Esophagus (tissue), 2 donors: ENCODE data around the gene SPATA13. TPM values are rescaled to one million over a fixed set of nuclear protein-coding genes. Genes with fewer than 3 reads are reported as not detected.
A peak's percentile ranks its signal among the peaks of the same experiment; 100 is the strongest.

Source experiments
- H3K27ac ChIP-seq, 2 donors: one replicate each; pipeline ENCODE4 v1.5.1; 2013; ENCODE audit warnings: low read depth in 2 of 2, mild to moderate bottlenecking in 2 of 2, inconsistent platforms in 1 of 2, low read length in 1 of 2, moderate library complexity in 1 of 2
- H3K27me3 ChIP-seq, 2 donors: one replicate each; pipeline ENCODE4 v1.6.1; 2013; ENCODE audit warnings: low read length in 2 of 2, control low read depth in 1 of 2, mild to moderate bottlenecking in 1 of 2; ENCODE audit not compliant: insufficient read depth in 2 of 2, control insufficient read depth in 1 of 2
- H3K36me3 ChIP-seq, 2 donors: one replicate each; pipeline ENCODE4 v1.6.1; 2013; ENCODE audit warnings: low read length in 1 of 2; ENCODE audit not compliant: control insufficient read depth in 2 of 2, insufficient read depth in 2 of 2
- H3K4me1 ChIP-seq, 2 donors: one replicate each; pipeline ENCODE4 v1.6.1; 2013; ENCODE audit warnings: low read length in 1 of 2; ENCODE audit not compliant: control insufficient read depth in 2 of 2, insufficient read depth in 2 of 2
- H3K4me3 ChIP-seq, 2 donors: one replicate each; pipeline ENCODE4 v1.5.1; 2013; ENCODE audit warnings: low read length in 2 of 2, mild to moderate bottlenecking in 2 of 2, low read depth in 1 of 2, moderate library complexity in 1 of 2
- H3K9me3 ChIP-seq, 2 donors: one replicate each; pipeline ENCODE4 v1.6.1; 2013; ENCODE audit warnings: mild to moderate bottlenecking in 2 of 2, low read depth in 1 of 2, low read length in 1 of 2, moderate library complexity in 1 of 2; ENCODE audit not compliant: control insufficient read depth in 2 of 2, insufficient read depth in 1 of 2
- WGBS, 2 donors: extraction: QIAGEN DNeasy Blood & Tissue Kit; methylation state at CpG; one replicate each; pipeline ENCODE4 v1.1.7; 2013; 5-methylcytosine and 5-hydroxymethylcytosine counted together
- polyA plus RNA-seq, 2 donors: library from polyadenylated mRNA; stranded (reverse); fragments of 200-250 nt; gene quantifications; one replicate each; pipeline ENCODE4 v1.2.3, GENCODE V29; 2013
- donor health status: healthy with polysubstance abuse.
- donor health status: Bipolar disorder and iron deficiency.

Gene SPATA13
- polyA plus RNA-seq, 2 donors, result 1.8 to 3.8 TPM

DNA sequence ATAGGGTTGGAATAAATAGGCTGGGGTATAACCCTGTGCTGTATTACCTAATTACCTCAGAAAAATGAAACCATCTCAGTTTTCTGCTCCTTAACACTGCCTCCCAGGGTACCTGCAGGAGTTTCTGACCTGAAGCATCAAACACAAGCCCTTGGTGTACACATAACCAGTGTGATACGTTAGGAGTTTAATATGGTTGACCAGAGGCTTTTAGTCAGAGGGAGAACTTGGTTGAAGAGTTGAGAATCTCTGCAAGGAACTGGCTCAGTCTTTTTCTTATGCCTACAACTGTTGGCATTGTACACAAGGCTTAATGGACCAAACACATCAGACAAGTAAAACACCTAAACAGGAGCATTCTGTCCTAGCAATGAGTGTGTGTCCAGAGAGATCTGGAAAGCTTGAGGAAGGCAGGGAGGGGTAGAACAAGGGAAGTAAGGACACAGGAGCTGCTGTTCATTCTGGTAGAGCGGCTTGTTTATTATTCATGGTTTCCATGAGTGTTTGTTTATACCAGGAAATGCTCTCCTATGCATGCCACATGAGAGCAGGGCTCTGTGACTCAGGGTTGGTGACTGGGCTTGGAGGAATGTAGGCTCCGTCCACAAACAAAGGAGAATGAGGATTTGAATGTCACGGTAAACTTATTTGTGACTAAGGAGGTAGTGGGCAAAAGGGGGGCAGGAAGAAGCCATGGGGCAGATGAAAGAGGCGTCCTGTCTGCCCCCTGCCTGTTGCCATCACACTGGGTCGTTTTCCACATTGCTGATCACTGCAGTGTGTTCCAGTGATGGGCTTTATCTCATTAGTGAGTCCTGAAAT is 11.9 kb upstream of the SPATA13 start:
- Histone ChIP-seq H3K36me3 (no peaks in the 10 kb centered on the region), H3K27ac (peak overlapping the region; percentile 38 to 63), H3K9me3 (no peaks in the 10 kb centered on the region), H3K4me1 (peaks cover 0 to 4% of the 10 kb centered on the region in 2 donors), H3K4me3 (no peak overlapping the region), H3K27me3 (no peaks in the 10 kb centered on the region)
- 38 to 51% methylated on average over 6 of the region's 6 CpGs for whole genome bisulfite sequencing, 2 donors

GRCh38 chr13:24149246-24150032 is 11.1 kb upstream of the SPATA13 start:
- peaks cover 0 to 2% of the 10 kb centered on the region in 2 donors for H3K4me1 ChIP-seq
- peak overlapping the region; percentile 38 to 63 for H3K27ac ChIP-seq
- no peak overlapping the region for H3K4me3 ChIP-seq
- no peaks in the 10 kb centered on the region for H3K36me3 ChIP-seq
- no peaks in the 10 kb centered on the region for H3K9me3 ChIP-seq
- no peaks in the 10 kb centered on the region for H3K27me3 ChIP-seq
- 84% methylated on average over 14 of the region's 14 CpGs for WGBS, 2 donors

- no peaks in the 10 kb centered on the region for H3K36me3 ChIP-seq
- H3K9me3 ChIP-seq, result no peaks in the 10 kb centered on the region
- WGBS, 2 donors, result 94 to 96% methylated on average over 3 of the region's 3 CpGs
These were observed 9.9 kb upstream of the SPATA13 start for GRCh38 chr13:24150572-24150971.

GRCh38 chr13:24151864-24152263 is 8.7 kb upstream of the SPATA13 start:
- Histone ChIP-seq H3K4me3 (no peak overlapping the region), H3K36me3 (no peaks in the 10 kb centered on the region), H3K27ac (no peak overlapping the region), H3K4me1 (no peaks in the 10 kb centered on the region), H3K9me3 (no peaks in the 10 kb centered on the region), H3K27me3 (no peaks in the 10 kb centered on the region)
- 87 to 94% methylated on average over 2 of the region's 2 CpGs for WGBS, 2 donors

More at GRCh38 chr13:24150572-24150971, 9.9 kb upstream of the SPATA13 start:
- no peak overlapping the region for H3K4me3 ChIP-seq
- H3K27ac ChIP-seq, result no peak overlapping the region
- no peaks in the 10 kb centered on the region for H3K27me3 ChIP-seq
- no peaks in the 10 kb centered on the region for H3K4me1 ChIP-seq

GRCh38 chr13:24152292-24153214 is 8.0 kb upstream of the SPATA13 start:
- H3K27me3 ChIP-seq, result no peaks in the 10 kb centered on the region
- 75 to 83% methylated on average over 11 of the region's 11 CpGs for WGBS, 2 donors
- no peaks in the 10 kb centered on the region for H3K9me3 ChIP-seq
- H3K4me3 ChIP-seq, result no peak overlapping the region
- H3K27ac ChIP-seq, result no peak overlapping the region
- H3K36me3 ChIP-seq, result no peaks in the 10 kb centered on the region
- no peaks in the 10 kb centered on the region for H3K4me1 ChIP-seq

DNA sequence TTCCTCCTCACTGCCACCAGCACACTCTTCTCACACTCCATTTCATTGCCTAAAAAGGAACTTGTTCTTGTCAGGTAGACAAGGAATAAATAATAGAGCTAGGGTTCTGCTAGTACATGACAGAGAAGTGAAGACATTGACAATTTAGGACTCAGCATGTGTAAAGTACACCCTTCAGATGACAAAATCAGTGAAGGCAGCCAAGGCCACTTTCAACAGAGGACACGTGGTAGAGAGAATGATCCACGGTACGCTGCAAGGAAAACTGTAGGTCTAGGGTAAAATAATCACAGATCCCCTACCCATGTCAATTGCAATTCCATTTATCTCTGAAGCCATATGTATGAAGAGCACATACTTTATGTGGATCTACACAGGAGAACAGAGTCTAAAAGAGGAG is 7.2 kb upstream of the SPATA13 start:
- Histone ChIP-seq H3K4me1 (no peaks in the 10 kb centered on the region), H3K36me3 (no peaks in the 10 kb centered on the region), H3K27ac (no peak overlapping the region), H3K4me3 (no peak overlapping the region), H3K27me3 (no peaks in the 10 kb centered on the region), H3K9me3 (no peaks in the 10 kb centered on the region)
- WGBS, 2 donors, result 70 to 90% methylated on average over 3 of the region's 3 CpGs

GRCh38 chr13:24153979-24154701 is 6.4 kb upstream of the SPATA13 start:
- Histone ChIP-seq H3K9me3 (no peaks in the 10 kb centered on the region), H3K4me1 (no peaks in the 10 kb centered on the region), H3K27me3 (no peaks in the 10 kb centered on the region), H3K36me3 (no peaks in the 10 kb centered on the region), H3K4me3 (no peak overlapping the region), H3K27ac (no peak overlapping the region)
- WGBS, 2 donors, result 76 to 90% methylated on average over 5 of the region's 5 CpGs

DNA sequence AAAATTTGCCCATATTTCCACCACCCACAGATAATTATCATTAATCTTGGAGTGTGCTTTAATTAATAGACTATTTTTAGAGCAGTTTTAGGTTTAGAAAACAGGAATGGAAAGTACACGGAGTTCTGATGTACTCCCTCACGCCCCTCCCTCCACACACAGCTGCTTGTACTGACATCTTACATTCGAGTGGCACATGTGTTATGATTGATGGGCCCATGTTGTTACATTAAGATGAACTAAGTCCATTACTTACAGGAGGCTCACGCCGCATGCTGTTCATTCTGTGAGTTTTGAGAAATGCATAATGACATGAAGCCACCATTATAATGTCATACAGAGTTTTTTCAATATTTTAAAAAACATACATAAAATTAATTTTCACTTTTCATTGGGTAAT is 1.2 kb upstream of the SPATA13 start:
- 68% methylated on average over 5 of the region's 5 CpGs for WGBS, 2 donors
- Histone ChIP-seq H3K4me1 (peaks cover 2 to 5% of the 10 kb centered on the region in 2 donors), H3K27ac (no peak overlapping the region), H3K36me3 (no peaks in the 10 kb centered on the region), H3K9me3 (no peaks in the 10 kb centered on the region), H3K27me3 (no peaks in the 10 kb centered on the region), H3K4me3 (no peak overlapping the region)
